IMR-90 (cell line): ENCODE measurements around the gene USH1G. TPM values are rescaled to one million over a fixed set of nuclear protein-coding genes. Genes with fewer than 3 reads are reported as not detected.
A peak's percentile ranks its signal among the peaks of the same experiment; 100 is the strongest.

Source experiments
- ATAC-seq: fragments of 200-7000 bp; cut with Tn5 transposase; 2 replicates; pipeline ENCODE4 v1.9.1; 2020; ENCODE audit warnings: low read depth, mild to moderate bottlenecking, moderate library complexity
- BruUV-seq: library from RNA; stranded (reverse); fragments of 400-500 nt; replicated peaks from 2 replicates; lab custom pipeline; 2021; lab: Mats Ljungman, UMichigan
- CTCF ChIA-PET: fragments of 300-600 bp; formaldehyde crosslinking; extraction: SDS; loops from one replicate; lab custom pipeline; 2021; ENCODE audit warnings: antibody characterized with exemption; lab: Yijun Ruan, JAX
- POLR2A ChIA-PET: fragments of 300-600 bp; sonication (Branson Sonifier 250); formaldehyde crosslinking; loops from one replicate; lab custom pipeline; 2022; ENCODE audit warnings: antibody characterized with exemption; ENCODE audit not compliant: unreplicated experiment; lab: Charles Lee
- DNase-seq: peaks from one replicate; pipeline ENCODE4 v3.0.0; 2013
- H2AFZ ChIP-seq: replicated peaks from 2 replicates; pipeline ENCODE3; 2013; ENCODE audit warnings: low read length, mild to moderate bottlenecking; ENCODE audit not compliant: poor library complexity
- H2AK5ac ChIP-seq: 2 replicates; pipeline ENCODE4 v1.6.1; 2013; ENCODE audit warnings: low read depth, low read length, inconsistent platforms
- H2AK9ac ChIP-seq: replicated peaks from 2 replicates; pipeline ENCODE3; 2013; ENCODE audit warnings: mild to moderate bottlenecking, low read depth, low read length, moderate library complexity; ENCODE audit not compliant: poor library complexity
- H2BK120ac ChIP-seq: 2 replicates; pipeline ENCODE4 v1.6.1; 2013; ENCODE audit warnings: low read depth, low read length, inconsistent platforms
- H2BK15ac ChIP-seq: 3 replicates; pipeline ENCODE4 v1.6.1; 2013; ENCODE audit warnings: low read depth, low read length, inconsistent platforms
- H2BK20ac ChIP-seq: 2 replicates; pipeline ENCODE4 v1.6.1; 2013; ENCODE audit warnings: low read depth, mild to moderate bottlenecking, inconsistent platforms, low read length, moderate library complexity
- H2BK5ac ChIP-seq: 2 replicates; pipeline ENCODE4 v1.6.1; 2013; ENCODE audit warnings: mild to moderate bottlenecking, low read depth, low read length, inconsistent platforms; ENCODE audit not compliant: poor library complexity, severe bottlenecking
- H3K14ac ChIP-seq: replicated peaks from 2 replicates; pipeline ENCODE4 v1.6.1; 2013; ENCODE audit warnings: low read depth, low read length, inconsistent platforms
- H3K18ac ChIP-seq: 2 replicates; pipeline ENCODE4 v1.6.1; 2013; ENCODE audit warnings: low read depth, low read length, control low read depth
- H3K23ac ChIP-seq: 2 replicates; pipeline ENCODE4 v1.6.1; 2013; ENCODE audit warnings: low read depth, low read length, inconsistent platforms
- H3K27ac ChIP-seq: 2 replicates; pipeline ENCODE4 v1.5.1; 2013; ENCODE audit warnings: mild to moderate bottlenecking, control low read depth, low read length; ENCODE audit not compliant: insufficient read depth
- H3K27me3 ChIP-seq: 2 replicates; pipeline ENCODE4 v1.6.1; 2013; ENCODE audit warnings: low read length; ENCODE audit not compliant: control insufficient read depth, insufficient read depth
- H3K36me3 ChIP-seq: 2 replicates; pipeline ENCODE4 v1.6.1; 2013; ENCODE audit warnings: low read length, mixed read lengths; ENCODE audit not compliant: control insufficient read depth, insufficient read depth
- H3K4ac ChIP-seq: 2 replicates; pipeline ENCODE4 v1.6.1; 2013; ENCODE audit warnings: low read depth, low read length, inconsistent platforms
- H3K4me1 ChIP-seq: 2 replicates; pipeline ENCODE4 v1.6.1; 2013; ENCODE audit warnings: low read length, mixed read lengths; ENCODE audit not compliant: control insufficient read depth, insufficient read depth
- H3K4me2 ChIP-seq: 2 replicates; pipeline ENCODE4 v1.6.1; 2013; ENCODE audit warnings: low read depth, mild to moderate bottlenecking, control low read depth, low read length, moderate library complexity
- H3K4me3 ChIP-seq: 2 replicates; pipeline ENCODE4 v1.5.1; 2013; ENCODE audit warnings: low read depth, mild to moderate bottlenecking, control low read depth, low read length, moderate library complexity; ENCODE audit not compliant: insufficient read depth
- H3K56ac ChIP-seq: 2 replicates; pipeline ENCODE4 v1.6.1; 2013; ENCODE audit warnings: low read length, inconsistent platforms; ENCODE audit not compliant: insufficient read depth; ENCODE audit errors: extremely low read depth
- H3K79me1 ChIP-seq, 2 experiments: 2 replicates each; pipeline ENCODE4 v1.6.1; 2013; ENCODE audit warnings: low read length in 2 of 2, inconsistent platforms in 1 of 2, low read depth in 1 of 2
- H3K9ac ChIP-seq: 2 replicates; pipeline ENCODE4 v1.6.1; 2013; ENCODE audit warnings: low read depth, low read length, control low read depth
- H3K9me1 ChIP-seq: 2 replicates; pipeline ENCODE4 v1.6.1; 2013; ENCODE audit warnings: low read length, inconsistent platforms; ENCODE audit not compliant: insufficient read depth
- H3K9me3 ChIP-seq: 2 replicates; pipeline ENCODE4 v1.6.1; 2013; ENCODE audit warnings: low read length; ENCODE audit not compliant: control insufficient read depth, insufficient read depth
- H4K20me1 ChIP-seq: 2 replicates; pipeline ENCODE4 v1.6.1; 2013; ENCODE audit warnings: low read length, inconsistent platforms; ENCODE audit not compliant: insufficient read depth
- H4K5ac ChIP-seq: 2 replicates; pipeline ENCODE4 v1.6.1; 2013; ENCODE audit warnings: mild to moderate bottlenecking, low read depth, low read length, control low read depth
- H4K8ac ChIP-seq, 2 experiments: 2 replicates each; pipeline ENCODE4 v1.6.1; 2013; ENCODE audit warnings: low read depth in 2 of 2, low read length in 2 of 2, control low read depth in 1 of 2, inconsistent platforms in 1 of 2
- H4K91ac ChIP-seq: 2 replicates; pipeline ENCODE4 v1.6.1; 2013; ENCODE audit warnings: low read depth, low read length, inconsistent platforms; ENCODE audit not compliant: insufficient read depth
- BHLHE40 ChIP-seq: fragments of 150-350 bp; IDR thresholded peaks from 2 replicates; pipeline ENCODE4 v1.6.1; 2016; ENCODE audit warnings: mild to moderate bottlenecking, low read depth, low read length
- CEBPB ChIP-seq: IDR thresholded peaks from 2 replicates; pipeline ENCODE4 v1.6.1; 2012; ENCODE audit warnings: low read depth, low read length, improper control_type of control experiment
- CHD1 ChIP-seq: IDR thresholded peaks from 2 replicates; pipeline ENCODE4 v1.6.1; 2012; ENCODE audit warnings: low read depth, low read length, improper control_type of control experiment
- FOS ChIP-seq: fragments of 150-350 bp; IDR thresholded peaks from 2 replicates; pipeline ENCODE4 v1.6.1; 2016; ENCODE audit warnings: low read depth, low read length
- MAFK ChIP-seq: IDR thresholded peaks from 2 replicates; pipeline ENCODE4 v1.6.1; 2012; ENCODE audit warnings: low read depth, low read length, improper control_type of control experiment
- MAZ ChIP-seq: IDR thresholded peaks from 2 replicates; pipeline ENCODE4 v1.6.1; 2012; ENCODE audit warnings: low read depth, mild to moderate bottlenecking, low read length, improper control_type of control experiment, moderate library complexity, borderline replicate concordance
- MXI1 ChIP-seq: IDR thresholded peaks from 2 replicates; pipeline ENCODE4 v1.6.1; 2012; ENCODE audit warnings: low read depth, mild to moderate bottlenecking, low read length, moderate library complexity, borderline replicate concordance
- NFE2L2 ChIP-seq: fragments of 150-350 bp; IDR thresholded peaks from 2 replicates; pipeline ENCODE4 v1.6.1; 2016; ENCODE audit warnings: low read depth, mild to moderate bottlenecking, low read length
- POLR2A ChIP-seq: IDR thresholded peaks from 2 replicates; pipeline ENCODE4 v1.6.1; 2012; ENCODE audit warnings: mild to moderate bottlenecking, low read depth, low read length
- RAD21 ChIP-seq: IDR thresholded peaks from 2 replicates; pipeline ENCODE4 v1.6.1; 2012; ENCODE audit warnings: low read length, improper control_type of control experiment
- RCOR1 ChIP-seq: IDR thresholded peaks from 2 replicates; pipeline ENCODE4 v1.6.1; 2012; ENCODE audit warnings: mild to moderate bottlenecking, low read length, improper control_type of control experiment; ENCODE audit not compliant: insufficient replicate concordance
- RFX5 ChIP-seq: IDR thresholded peaks from 2 replicates; pipeline ENCODE4 v1.8.0; 2012; ENCODE audit warnings: low read depth, mild to moderate bottlenecking, low read length, moderate library complexity
- SMC3 ChIP-seq: fragments of 150-350 bp; IDR thresholded peaks from 2 replicates; pipeline ENCODE4 v1.6.1; 2016; ENCODE audit warnings: low read depth, mild to moderate bottlenecking, antibody characterized with exemption, low read length, moderate library complexity
- WGBS, 2 experiments: methylation state at CpG; one replicate each; pipeline versions ENCODE4 v1.1.5 to v1.1.7; 2013; ENCODE audit warnings: missing lambda C conversion rate in 2 of 2; ENCODE audit not compliant: insufficient read length in 1 of 2; ENCODE audit errors: extremely low coverage in 2 of 2; 5-methylcytosine and 5-hydroxymethylcytosine counted together
- dilution Hi-C: fragments of 300-500 bp; cut with HindIII; formaldehyde crosslinking; loops from one replicate; pipeline ENCODE4 v1.14.3; 2018; ENCODE audit warnings: low sequenced_read_pairs; ENCODE audit not compliant: unreplicated experiment
- in situ Hi-C: fragments of 300-500 bp; cut with MboI; formaldehyde crosslinking; loops from 3 replicates; pipeline ENCODE4 v1.14.3; 2019; ENCODE audit warnings: low sequenced_read_pairs, inconsistent platforms, mixed read lengths
- intact Hi-C: fragments of 100-400 bp; cut with micrococcal nuclease; formaldehyde crosslinking; loops from 2 replicates; pipeline ENCODE4 v1.10.0; 2022
- polyA plus RNA-seq, 3 experiments: library from polyadenylated mRNA; depleted of rRNA; stranded (reverse); fragments of >200 nt; gene quantifications; 2 replicates each; pipeline ENCODE4 v1.2.3, GENCODE V29; 2012; ENCODE audit warnings: low replicate concordance in 1 of 3
- total RNA-seq: library from RNA; depleted of rRNA; stranded (reverse); fragments of >200 nt; gene quantifications from 2 replicates; pipeline ENCODE4 v1.2.3, GENCODE V29; 2012
- TF ChIP-seq, protein P1 (sequence below): fragments of 150-350 bp; IDR thresholded peaks from 2 replicates; pipeline ENCODE4 v1.6.1; 2017; ENCODE audit warnings: mild to moderate bottlenecking, antibody characterized with exemption, low read length, low read depth
- TF ChIP-seq, protein P2 (sequence below): fragments of 150-350 bp; IDR thresholded peaks from 2 replicates; pipeline ENCODE4 v1.6.1; 2016; ENCODE audit warnings: low read depth, mild to moderate bottlenecking, low read length, moderate library complexity, borderline replicate concordance
- TF ChIP-seq, protein P3 (sequence below): conservative IDR thresholded peaks from 2 replicates; pipeline ENCODE4 v1.5.1; 2012; ENCODE audit warnings: mild to moderate bottlenecking, low read depth, low read length, improper control_type of control experiment

Gene USH1G
- total and polyA plus RNA-seq, 2 of the 4 experiments (the other 2 are of a cell fraction): not detected

DNA sequence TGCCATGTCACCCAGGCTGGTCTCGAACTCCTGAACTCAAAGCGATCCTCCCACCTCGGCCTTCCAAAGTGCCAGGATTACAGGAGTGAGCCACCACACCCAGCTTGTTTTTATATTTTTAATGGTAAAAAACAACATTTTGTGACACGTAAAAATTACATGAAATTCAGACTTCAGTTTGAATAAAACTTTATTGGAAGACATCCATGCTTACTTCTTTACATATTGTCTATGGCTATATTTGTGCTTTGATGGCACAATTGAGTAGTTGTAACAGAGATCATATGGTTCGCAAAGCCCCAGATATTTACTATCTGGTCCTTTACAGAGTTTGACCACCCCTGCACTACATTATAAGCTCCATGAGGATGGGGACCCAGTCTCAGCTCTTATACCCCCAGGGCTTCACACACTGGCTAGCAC, 48.4 kb downstream of the USH1G start:
- no peak overlapping the region for H3K56ac ChIP-seq
- no peak overlapping the region for H2BK15ac ChIP-seq
- no peak overlapping the region for H2BK20ac ChIP-seq
- H3K14ac ChIP-seq: no peak overlapping the region
- no CpG with 5 or more reads among the region's 5 CpGs for WGBS, 2 experiments
- no peak overlapping the region for H3K9ac ChIP-seq
- ChIA-PET POLR2A (interaction anchor here (0.6 kb wide), 1 partner anchor 219 kb away, joined by 3 read pairs; no protein-coding TSS in a partner anchor), CTCF (no interaction called here)
- no peak overlapping the region for H4K91ac ChIP-seq
- peaks cover 17 to 31% of the 10 kb centered on the region in 2 experiments; a peak in 3 of 4 replicates for H3K79me1 ChIP-seq
- in situ Hi-C loops: loop anchor here (25.0 kb wide), 1 partner anchor 662 kb away; the partner anchor contains the start of genes RPL38 and TTYH2
- no peak for TF ChIP-seq SMC3
- TF ChIP-seq MAFK: no peak
- no peak for TF ChIP-seq POLR2A
- TF ChIP-seq, protein P1, sequence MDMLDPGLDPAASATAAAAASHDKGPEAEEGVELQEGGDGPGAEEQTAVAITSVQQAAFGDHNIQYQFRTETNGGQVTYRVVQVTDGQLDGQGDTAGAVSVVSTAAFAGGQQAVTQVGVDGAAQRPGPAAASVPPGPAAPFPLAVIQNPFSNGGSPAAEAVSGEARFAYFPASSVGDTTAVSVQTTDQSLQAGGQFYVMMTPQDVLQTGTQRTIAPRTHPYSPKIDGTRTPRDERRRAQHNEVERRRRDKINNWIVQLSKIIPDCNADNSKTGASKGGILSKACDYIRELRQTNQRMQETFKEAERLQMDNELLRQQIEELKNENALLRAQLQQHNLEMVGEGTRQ: no peak
- TF ChIP-seq RCOR1: no peak
- no peak for TF ChIP-seq MAZ
- no peak for TF ChIP-seq RAD21
- no peak for TF ChIP-seq BHLHE40
- TF ChIP-seq NFE2L2: no peak
- no peak for TF ChIP-seq MXI1
- no peak for TF ChIP-seq RFX5
- no peak for TF ChIP-seq CHD1
- no peak for TF ChIP-seq FOS
- TF ChIP-seq, protein P2, sequence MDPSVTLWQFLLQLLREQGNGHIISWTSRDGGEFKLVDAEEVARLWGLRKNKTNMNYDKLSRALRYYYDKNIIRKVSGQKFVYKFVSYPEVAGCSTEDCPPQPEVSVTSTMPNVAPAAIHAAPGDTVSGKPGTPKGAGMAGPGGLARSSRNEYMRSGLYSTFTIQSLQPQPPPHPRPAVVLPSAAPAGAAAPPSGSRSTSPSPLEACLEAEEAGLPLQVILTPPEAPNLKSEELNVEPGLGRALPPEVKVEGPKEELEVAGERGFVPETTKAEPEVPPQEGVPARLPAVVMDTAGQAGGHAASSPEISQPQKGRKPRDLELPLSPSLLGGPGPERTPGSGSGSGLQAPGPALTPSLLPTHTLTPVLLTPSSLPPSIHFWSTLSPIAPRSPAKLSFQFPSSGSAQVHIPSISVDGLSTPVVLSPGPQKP: no peak
- TF ChIP-seq, protein P3, sequence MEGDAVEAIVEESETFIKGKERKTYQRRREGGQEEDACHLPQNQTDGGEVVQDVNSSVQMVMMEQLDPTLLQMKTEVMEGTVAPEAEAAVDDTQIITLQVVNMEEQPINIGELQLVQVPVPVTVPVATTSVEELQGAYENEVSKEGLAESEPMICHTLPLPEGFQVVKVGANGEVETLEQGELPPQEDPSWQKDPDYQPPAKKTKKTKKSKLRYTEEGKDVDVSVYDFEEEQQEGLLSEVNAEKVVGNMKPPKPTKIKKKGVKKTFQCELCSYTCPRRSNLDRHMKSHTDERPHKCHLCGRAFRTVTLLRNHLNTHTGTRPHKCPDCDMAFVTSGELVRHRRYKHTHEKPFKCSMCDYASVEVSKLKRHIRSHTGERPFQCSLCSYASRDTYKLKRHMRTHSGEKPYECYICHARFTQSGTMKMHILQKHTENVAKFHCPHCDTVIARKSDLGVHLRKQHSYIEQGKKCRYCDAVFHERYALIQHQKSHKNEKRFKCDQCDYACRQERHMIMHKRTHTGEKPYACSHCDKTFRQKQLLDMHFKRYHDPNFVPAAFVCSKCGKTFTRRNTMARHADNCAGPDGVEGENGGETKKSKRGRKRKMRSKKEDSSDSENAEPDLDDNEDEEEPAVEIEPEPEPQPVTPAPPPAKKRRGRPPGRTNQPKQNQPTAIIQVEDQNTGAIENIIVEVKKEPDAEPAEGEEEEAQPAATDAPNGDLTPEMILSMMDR: no peak
- no peak for TF ChIP-seq CEBPB
- 0 out of 2 replicates have a peak, but pooled peaks cover 2% of the 10 kb centered on the region for H4K20me1 ChIP-seq
- no peaks in the 10 kb centered on the region for H3K9me3 ChIP-seq
- no peak for DNase-seq
- no peak for ATAC-seq
- H4K8ac ChIP-seq: peak overlapping the region; percentile 64 to 97; a peak in 1 of 4 replicates
- no TSS peak for BruUV-seq
- H2AK5ac ChIP-seq: no peak overlapping the region
- peaks cover 12% of the 10 kb centered on the region; the same call in 1 of the 2 replicates for H3K27me3 ChIP-seq
- H2BK5ac ChIP-seq: no peak overlapping the region
- dilution Hi-C loops: no loop called here
- H3K9me1 ChIP-seq: peaks cover 16% of the 10 kb centered on the region
- intact Hi-C loops: no loop called here
- no peak overlapping the region for H3K18ac ChIP-seq
- no peak overlapping the region for H3K4me3 ChIP-seq
- H3K4me1 ChIP-seq: peaks cover 11% of the 10 kb centered on the region
- H3K36me3 ChIP-seq: peaks cover 1% of the 10 kb centered on the region; the same call in 1 of the 2 replicates
- no peak overlapping the region for H2AK9ac ChIP-seq
- no peak overlapping the region for H3K4me2 ChIP-seq
- no peak overlapping the region for H2BK120ac ChIP-seq
- no peak overlapping the region for H2AFZ ChIP-seq
- H3K27ac ChIP-seq: no peak overlapping the region
- H3K4ac ChIP-seq: no peak overlapping the region
- H3K23ac ChIP-seq: no peak overlapping the region
- H4K5ac ChIP-seq: no peak overlapping the region
